Retinal pigment epithelial cell (primary cell): ENCODE measurements around the gene SRXN1.

Experiments
- DNase-seq: peaks from one replicate; pipeline ENCODE4 v3.0.0-alpha.2; 2010; ENCODE audit warnings: low read depth
- H3K4me3 ChIP-seq: 2 replicates; pipeline ENCODE4 v1.5.1; 2011; ENCODE audit warnings: mild to moderate bottlenecking, low read length, control low read depth, moderate library complexity
- CTCF ChIP-seq: conservative IDR thresholded peaks from 2 replicates; pipeline ENCODE4 v1.5.1; 2011; ENCODE audit warnings: low read depth, low read length, control low read depth, inconsistent platforms

SRXN1 gene

GRCh38 chr20:687468-688203 lies 34.6 kb upstream of the SRXN1 start:
- H3K4me3 ChIP-seq: no peak overlapping the region
- no peak for TF ChIP-seq CTCF
- DNase-seq: no peak

GRCh38 chr20:684676-685319 lies 31.8 kb upstream of the SRXN1 start:
- DNase-seq: no peak
- no peak for TF ChIP-seq CTCF
- H3K4me3 ChIP-seq: no peak overlapping the region

- H3K4me3 ChIP-seq: no peak overlapping the region
- TF ChIP-seq CTCF: no peak
- DNase-seq: no peak
Measured at GRCh38 chr20:682123-682522, 29.1 kb upstream of the SRXN1 start.

GRCh38 chr20:680638-681187 lies 27.7 kb upstream of the SRXN1 start:
- DNase-seq: no peak
- H3K4me3 ChIP-seq: no peak overlapping the region
- TF ChIP-seq CTCF: no peak

GRCh38 chr20:677957-678356 lies 25.0 kb upstream of the SRXN1 start:
- H3K4me3 ChIP-seq: no peak overlapping the region
- no peak for DNase-seq
- TF ChIP-seq CTCF: no peak

- no peak overlapping the region for H3K4me3 ChIP-seq
- no peak for TF ChIP-seq CTCF
- DNase-seq: no peak
Measured at GRCh38 chr20:676967-677366, 24.0 kb upstream of the SRXN1 start.

- DNase-seq: no peak
- no peak overlapping the region for H3K4me3 ChIP-seq
- TF ChIP-seq CTCF: no peak
Measured at GRCh38 chr20:676315-676937, 23.4 kb upstream of the SRXN1 start.
